GM23338 (cell line): ENCODE measurements around the gene MMP15. TPM values are rescaled to one million over a fixed set of nuclear protein-coding genes. Genes with fewer than 3 reads are reported as not detected.

Source experiments
- ATAC-seq: fragments of 200-7000 bp; cut with Tn5 transposase; 3 replicates; pipeline ENCODE4 v1.9.1; 2020
- DNase-seq: peaks from one replicate; pipeline ENCODE4 v3.0.0-alpha.2; 2015; ENCODE audit warnings: low spot score
- H2AFZ ChIP-seq: fragments of 200-600 bp; sonication (generic); 2 replicates; pipeline ENCODE4 v1.8.0; 2016; ENCODE audit warnings: antibody characterized with exemption, mild to moderate bottlenecking, moderate library complexity
- H3F3A ChIP-seq: fragments of 200-600 bp; sonication (generic); replicated peaks from 2 replicates; pipeline ENCODE4 v1.8.0; 2017; ENCODE audit warnings: antibody characterized with exemption, mixed run types, low read depth
- H3K27ac ChIP-seq: fragments of 200-600 bp; sonication (generic); 2 replicates; pipeline ENCODE4 v1.6.1; 2016; ENCODE audit warnings: low read depth
- H3K27me3 ChIP-seq: fragments of 200-600 bp; sonication (generic); 2 replicates; pipeline ENCODE4 v1.8.0; 2016; ENCODE audit warnings: mild to moderate bottlenecking, mixed run types, moderate library complexity; ENCODE audit not compliant: insufficient read depth
- H3K36me3 ChIP-seq: fragments of 200-600 bp; sonication (generic); 2 replicates; pipeline ENCODE4 v1.8.0; 2016; ENCODE audit warnings: mild to moderate bottlenecking; ENCODE audit not compliant: insufficient read depth
- H3K4me1 ChIP-seq: fragments of 200-600 bp; sonication (generic); 2 replicates; pipeline ENCODE4 v1.8.0; 2016; ENCODE audit warnings: mild to moderate bottlenecking, moderate library complexity; ENCODE audit not compliant: insufficient read depth
- H3K4me2 ChIP-seq: fragments of 200-600 bp; sonication (generic); 2 replicates; pipeline ENCODE4 v1.7.1; 2017; ENCODE audit warnings: mixed run types
- H3K4me3 ChIP-seq: fragments of 200-600 bp; sonication (generic); 2 replicates; pipeline ENCODE4 v1.6.1; 2016; ENCODE audit warnings: mixed run types
- H3K79me2 ChIP-seq: fragments of 200-600 bp; sonication (generic); replicated peaks from 2 replicates; pipeline ENCODE4 v1.8.0; 2017; ENCODE audit warnings: mild to moderate bottlenecking; ENCODE audit not compliant: insufficient read depth
- H3K9me2 ChIP-seq: fragments of 200-600 bp; sonication (generic); 2 replicates; pipeline ENCODE4 v1.8.0; 2017; ENCODE audit not compliant: insufficient read depth
- H4K20me1 ChIP-seq: fragments of 200-600 bp; sonication (generic); replicated peaks from 2 replicates; pipeline ENCODE4 v1.8.0; 2017; ENCODE audit warnings: mild to moderate bottlenecking; ENCODE audit not compliant: insufficient read depth
- H3K27ac Mint-ChIP-seq: 2 replicates; pipeline ENCODE4 v1.8.0; 2020; ENCODE audit warnings: inconsistent platforms, mild to moderate bottlenecking, moderate library complexity, mixed read lengths
- H3K27me3 Mint-ChIP-seq: 3 replicates; pipeline ENCODE4 v1.8.0; 2022; ENCODE audit warnings: low read depth, mild to moderate bottlenecking, moderate library complexity, mixed read lengths, inconsistent platforms; ENCODE audit not compliant: insufficient read depth, poor library complexity
- H3K36me3 Mint-ChIP-seq: 3 replicates; pipeline ENCODE4 v1.8.0; 2021; ENCODE audit warnings: low read depth, mild to moderate bottlenecking, inconsistent platforms, moderate library complexity, mixed read lengths
- H3K4me1 Mint-ChIP-seq: 3 replicates; pipeline ENCODE4 v1.8.0; 2020; ENCODE audit warnings: mild to moderate bottlenecking, inconsistent platforms, mixed read lengths
- H3K4me3 Mint-ChIP-seq: 3 replicates; pipeline ENCODE4 v1.8.0; 2021; ENCODE audit warnings: moderate library complexity, mild to moderate bottlenecking, inconsistent platforms, mixed read lengths
- H3K9me3 Mint-ChIP-seq: 3 replicates; pipeline ENCODE4 v1.8.0; 2020; ENCODE audit warnings: moderate library complexity, mild to moderate bottlenecking, inconsistent platforms, mixed read lengths
- CREB1 ChIP-seq: fragments of 250-450 bp; sonication (Bioruptor Pico); IDR thresholded peaks from 2 replicates; pipeline ENCODE4 v1.5.0; 2020; ENCODE audit warnings: low read depth, mild to moderate bottlenecking, moderate library complexity
- EZH2 ChIP-seq: fragments of 200-600 bp; sonication (generic); IDR thresholded peaks from one replicate; pipeline ENCODE4 v1.8.0; 2017; ENCODE audit warnings: antibody characterized with exemption, mild to moderate bottlenecking, low read depth; ENCODE audit not compliant: unreplicated experiment
- JUNB ChIP-seq: IDR thresholded peaks from one replicate; pipeline ENCODE4 v1.6.1; 2016; ENCODE audit warnings: antibody characterized with exemption; ENCODE audit not compliant: unreplicated experiment
- NANOG ChIP-seq: IDR thresholded peaks from 2 replicates; pipeline ENCODE4 v1.6.1; 2016; ENCODE audit warnings: antibody characterized with exemption, borderline replicate concordance
- POLR2AphosphoS5 ChIP-seq: IDR thresholded peaks from 2 replicates; pipeline ENCODE4 v1.6.1; 2016; ENCODE audit warnings: antibody characterized with exemption, low read depth
- STAT1 ChIP-seq: IDR thresholded peaks from one replicate; pipeline ENCODE4 v1.6.1; 2016; ENCODE audit warnings: antibody characterized with exemption; ENCODE audit not compliant: unreplicated experiment
- ZNF114 ChIP-seq: fragments of 250-450 bp; sonication (Bioruptor Pico); IDR thresholded peaks from 2 replicates; pipeline ENCODE4 v1.5.0; 2020; ENCODE audit warnings: mild to moderate bottlenecking, moderate library complexity
- ZNF331 ChIP-seq: fragments of 250-450 bp; sonication (Bioruptor Pico); IDR thresholded peaks from 2 replicates; pipeline ENCODE4 v1.5.0; 2020; ENCODE audit warnings: low read depth, mild to moderate bottlenecking, moderate library complexity
- polyA plus RNA-seq: library from polyadenylated mRNA; unstranded; fragments of >200 nt; fragmentation: Nextera tagmentation; extraction: Ambion mirVana; gene quantifications from 2 replicates; pipeline ENCODE4 v1.2.1, GENCODE V29; 2016
- total RNA-seq: library from RNA; depleted of rRNA; stranded (reverse); fragments of >200 nt; shearing (Covaris generic); gene quantifications from 2 replicates; pipeline ENCODE4 v1.2.3, GENCODE V29; 2014
- TF ChIP-seq, protein P1 (sequence below): IDR thresholded peaks from 2 replicates; pipeline ENCODE4 v1.6.1; 2016; ENCODE audit warnings: antibody characterized with exemption
- TF ChIP-seq, protein P2 (sequence below), 2 experiments: fragments of 200-600 bp in 1 of 2; sonication (generic) in 1 of 2; conservative IDR thresholded peaks; 2 replicates each; pipeline versions ENCODE4 v1.5.1 to v1.6.1; 2016 to 2017; ENCODE audit warnings: antibody characterized with exemption in 2 of 2, low read depth in 2 of 2, mild to moderate bottlenecking in 2 of 2, moderate library complexity in 1 of 2
- TF ChIP-seq, protein P3 (sequence below): IDR thresholded peaks from one replicate; pipeline ENCODE4 v1.6.1; 2018; ENCODE audit warnings: antibody characterized with exemption; ENCODE audit not compliant: unreplicated experiment

Gene MMP15
- total and polyA plus RNA-seq, 2 experiments from 2014 or later: 10.9 to 79.1 TPM

DNA sequence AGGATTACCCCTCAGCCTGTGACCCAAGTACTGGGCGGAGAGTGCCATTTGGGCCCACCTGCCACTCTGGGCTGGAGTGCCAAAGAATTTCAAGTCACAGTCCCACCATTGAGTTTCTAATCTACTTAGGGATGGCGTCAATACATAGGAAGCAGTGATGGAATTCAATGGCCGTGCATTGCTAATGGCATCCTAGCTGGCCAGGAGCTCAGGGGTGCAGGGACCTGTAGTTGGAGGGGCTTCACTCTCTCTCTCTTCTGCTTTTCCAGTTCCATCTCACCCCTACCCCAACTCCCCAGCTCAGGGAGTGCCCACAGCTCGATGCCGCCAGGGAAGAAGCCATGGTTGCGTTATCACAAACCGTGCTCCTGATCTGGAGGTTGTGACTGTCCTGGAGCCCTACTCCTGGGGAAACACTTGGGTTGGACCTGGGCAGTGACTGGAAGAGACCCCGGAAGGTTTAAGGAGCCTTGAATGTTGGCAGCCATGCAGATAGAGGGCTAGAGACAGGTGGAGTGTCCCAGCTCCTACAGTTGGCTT lies 2.4 kb downstream of the MMP15 start:
- peaks cover 9% of the 10 kb centered on the region; the same call in 2 of the 3 replicates for H3K36me3 Mint-ChIP-seq
- Histone ChIP-seq H3K9me2 (no peaks in the 10 kb centered on the region), H3F3A (peaks cover 9% of the 10 kb centered on the region; the same call in 1 of the 2 replicates), H3K36me3 (no peaks in the 10 kb centered on the region), H3K79me2 (peaks cover 39% of the 10 kb centered on the region), H4K20me1 (peaks cover 2% of the 10 kb centered on the region; the same call in 1 of the 2 replicates), H3K27ac (peak overlapping the region; percentile 79), H2AFZ (no peak overlapping the region), H3K4me1 (peaks cover 40% of the 10 kb centered on the region), H3K27me3 (peaks cover 5% of the 10 kb centered on the region; the same call in 1 of the 2 replicates), H3K4me3 (peak overlapping the region; percentile 96), H3K4me2 (peak overlapping the region; percentile 94)
- ATAC-seq (no peak), DNase-seq (no peak)
- H3K4me1 Mint-ChIP-seq: peaks cover 52% of the 10 kb centered on the region
- TF ChIP-seq ZNF114 (CRISPR knock-in tag): no peak
- peaks cover 14% of the 10 kb centered on the region for H3K27me3 Mint-ChIP-seq
- no peaks in the 10 kb centered on the region for H3K9me3 Mint-ChIP-seq
- peak overlapping the region; percentile 60 for H3K27ac Mint-ChIP-seq
- peak overlapping the region; percentile 76 for H3K4me3 Mint-ChIP-seq

DNA sequence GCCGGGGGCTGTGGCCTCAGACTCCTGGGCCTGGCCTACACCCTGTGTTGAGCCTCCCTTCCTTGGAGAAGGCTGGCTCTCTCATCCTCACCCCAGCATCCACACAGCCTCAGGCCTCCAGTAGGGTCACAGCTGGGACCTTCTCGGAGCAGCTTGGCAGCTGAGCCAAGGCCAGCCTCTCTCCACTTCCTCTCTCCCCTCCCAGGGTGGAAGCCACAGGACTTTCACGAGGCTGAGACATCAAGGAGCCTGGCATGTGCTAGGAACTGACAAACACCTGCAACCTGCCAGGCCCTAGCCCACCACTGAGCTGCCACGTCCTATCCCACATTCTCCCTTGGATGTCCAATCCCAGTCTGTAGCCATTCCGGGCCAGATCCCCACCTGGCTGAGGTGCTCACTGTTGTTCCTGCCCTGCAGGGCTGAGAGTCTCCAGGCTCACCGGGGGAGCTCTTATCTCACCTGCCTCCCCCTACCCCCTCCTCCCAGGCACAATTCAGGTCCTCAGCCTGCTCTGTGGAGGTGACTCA lies 3.1 kb downstream of the MMP15 start:
- no peak overlapping the region for H2AFZ ChIP-seq
- no peak overlapping the region for H3K27ac ChIP-seq
- H3K36me3 ChIP-seq: no peaks in the 10 kb centered on the region
- H3K27ac Mint-ChIP-seq: peak overlapping the region; percentile 60; the same call in 1 of the 2 replicates
- peak; percentile 30 for DNase-seq
- H3K4me1 ChIP-seq: peaks cover 34% of the 10 kb centered on the region
- peaks cover 2% of the 10 kb centered on the region; the same call in 1 of the 2 replicates for H4K20me1 ChIP-seq
- H3K4me3 ChIP-seq: peak overlapping the region; percentile 96; the same call in 1 of the 2 replicates
- H3K9me3 Mint-ChIP-seq: no peaks in the 10 kb centered on the region
- H3K27me3 ChIP-seq: peaks cover 5% of the 10 kb centered on the region; the same call in 1 of the 2 replicates
- peak overlapping the region; percentile 94 for H3K4me2 ChIP-seq
- no peak for ATAC-seq
- H3K4me1 Mint-ChIP-seq: peaks cover 49% of the 10 kb centered on the region
- H3K79me2 ChIP-seq: peaks cover 43% of the 10 kb centered on the region
- H3K4me3 Mint-ChIP-seq: peak overlapping the region; percentile 76
- H3F3A ChIP-seq: peaks cover 7% of the 10 kb centered on the region; the same call in 1 of the 2 replicates
- peaks cover 14% of the 10 kb centered on the region for H3K27me3 Mint-ChIP-seq
- no peak for TF ChIP-seq NANOG
- 0 out of 2 replicates have a peak, but pooled peaks have one; percentile 21 for TF ChIP-seq POLR2AphosphoS5
- TF ChIP-seq, protein P1, sequence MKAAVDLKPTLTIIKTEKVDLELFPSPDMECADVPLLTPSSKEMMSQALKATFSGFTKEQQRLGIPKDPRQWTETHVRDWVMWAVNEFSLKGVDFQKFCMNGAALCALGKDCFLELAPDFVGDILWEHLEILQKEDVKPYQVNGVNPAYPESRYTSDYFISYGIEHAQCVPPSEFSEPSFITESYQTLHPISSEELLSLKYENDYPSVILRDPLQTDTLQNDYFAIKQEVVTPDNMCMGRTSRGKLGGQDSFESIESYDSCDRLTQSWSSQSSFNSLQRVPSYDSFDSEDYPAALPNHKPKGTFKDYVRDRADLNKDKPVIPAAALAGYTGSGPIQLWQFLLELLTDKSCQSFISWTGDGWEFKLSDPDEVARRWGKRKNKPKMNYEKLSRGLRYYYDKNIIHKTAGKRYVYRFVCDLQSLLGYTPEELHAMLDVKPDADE: 0 out of 2 replicates have a peak, but pooled peaks have one; percentile 18
- no peaks in the 10 kb centered on the region for H3K9me2 ChIP-seq
- H3K36me3 Mint-ChIP-seq: peaks cover 9% of the 10 kb centered on the region; the same call in 2 of the 3 replicates

DNA sequence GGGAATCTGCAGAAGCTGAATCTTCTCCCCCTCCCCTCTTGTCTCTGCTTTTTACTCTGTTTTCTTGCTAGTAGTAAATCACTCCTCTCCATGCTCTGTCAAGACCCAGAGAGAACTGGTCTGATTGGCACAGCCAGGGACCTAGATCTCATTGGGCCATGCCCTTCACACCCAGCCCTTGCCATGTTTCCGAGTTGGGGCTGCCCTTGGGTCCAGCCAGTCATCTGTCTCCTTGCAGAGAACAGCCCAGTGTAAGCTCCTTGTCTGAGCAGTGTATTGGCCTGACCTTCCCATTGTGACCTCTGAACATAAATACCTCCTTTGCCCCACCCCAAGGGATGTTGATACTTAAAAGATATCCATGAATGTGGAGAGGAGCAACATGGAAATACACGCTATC lies 3.9 kb downstream of the MMP15 start:
- Histone ChIP-seq H3K4me3 (no peak overlapping the region), H3K27me3 (no peaks in the 10 kb centered on the region), H3K4me1 (peaks cover 26% of the 10 kb centered on the region), H3K9me2 (no peaks in the 10 kb centered on the region), H3K36me3 (no peaks in the 10 kb centered on the region), H3K79me2 (peaks cover 44% of the 10 kb centered on the region), H3K27ac (no peak overlapping the region), H2AFZ (no peak overlapping the region), H4K20me1 (peaks cover 2% of the 10 kb centered on the region; the same call in 1 of the 2 replicates), H3K4me2 (peak overlapping the region; percentile 94; the same call in 1 of the 2 replicates), H3F3A (0 out of 2 replicates have a peak, but pooled peaks cover 2% of the 10 kb centered on the region)
- H3K9me3 Mint-ChIP-seq: no peaks in the 10 kb centered on the region
- H3K36me3 Mint-ChIP-seq: peaks cover 9% of the 10 kb centered on the region; the same call in 2 of the 3 replicates
- H3K27ac Mint-ChIP-seq: no peak overlapping the region
- H3K4me3 Mint-ChIP-seq: no peak overlapping the region; the same call in 2 of the 3 replicates
- ATAC-seq (no peak), DNase-seq (no peak)
- H3K4me1 Mint-ChIP-seq: peaks cover 44% of the 10 kb centered on the region
- peaks cover 14% of the 10 kb centered on the region for H3K27me3 Mint-ChIP-seq
- no peak for TF ChIP-seq JUNB
- no peak for TF ChIP-seq EZH2
- no peak for TF ChIP-seq CREB1 (CRISPR knock-in tag)
- TF ChIP-seq, protein P2, sequence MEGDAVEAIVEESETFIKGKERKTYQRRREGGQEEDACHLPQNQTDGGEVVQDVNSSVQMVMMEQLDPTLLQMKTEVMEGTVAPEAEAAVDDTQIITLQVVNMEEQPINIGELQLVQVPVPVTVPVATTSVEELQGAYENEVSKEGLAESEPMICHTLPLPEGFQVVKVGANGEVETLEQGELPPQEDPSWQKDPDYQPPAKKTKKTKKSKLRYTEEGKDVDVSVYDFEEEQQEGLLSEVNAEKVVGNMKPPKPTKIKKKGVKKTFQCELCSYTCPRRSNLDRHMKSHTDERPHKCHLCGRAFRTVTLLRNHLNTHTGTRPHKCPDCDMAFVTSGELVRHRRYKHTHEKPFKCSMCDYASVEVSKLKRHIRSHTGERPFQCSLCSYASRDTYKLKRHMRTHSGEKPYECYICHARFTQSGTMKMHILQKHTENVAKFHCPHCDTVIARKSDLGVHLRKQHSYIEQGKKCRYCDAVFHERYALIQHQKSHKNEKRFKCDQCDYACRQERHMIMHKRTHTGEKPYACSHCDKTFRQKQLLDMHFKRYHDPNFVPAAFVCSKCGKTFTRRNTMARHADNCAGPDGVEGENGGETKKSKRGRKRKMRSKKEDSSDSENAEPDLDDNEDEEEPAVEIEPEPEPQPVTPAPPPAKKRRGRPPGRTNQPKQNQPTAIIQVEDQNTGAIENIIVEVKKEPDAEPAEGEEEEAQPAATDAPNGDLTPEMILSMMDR (conservative IDR thresholded peaks at IDR 0.05; ENCODE audit: low read depth in 2 of 2): no peak
- TF ChIP-seq, protein P3, sequence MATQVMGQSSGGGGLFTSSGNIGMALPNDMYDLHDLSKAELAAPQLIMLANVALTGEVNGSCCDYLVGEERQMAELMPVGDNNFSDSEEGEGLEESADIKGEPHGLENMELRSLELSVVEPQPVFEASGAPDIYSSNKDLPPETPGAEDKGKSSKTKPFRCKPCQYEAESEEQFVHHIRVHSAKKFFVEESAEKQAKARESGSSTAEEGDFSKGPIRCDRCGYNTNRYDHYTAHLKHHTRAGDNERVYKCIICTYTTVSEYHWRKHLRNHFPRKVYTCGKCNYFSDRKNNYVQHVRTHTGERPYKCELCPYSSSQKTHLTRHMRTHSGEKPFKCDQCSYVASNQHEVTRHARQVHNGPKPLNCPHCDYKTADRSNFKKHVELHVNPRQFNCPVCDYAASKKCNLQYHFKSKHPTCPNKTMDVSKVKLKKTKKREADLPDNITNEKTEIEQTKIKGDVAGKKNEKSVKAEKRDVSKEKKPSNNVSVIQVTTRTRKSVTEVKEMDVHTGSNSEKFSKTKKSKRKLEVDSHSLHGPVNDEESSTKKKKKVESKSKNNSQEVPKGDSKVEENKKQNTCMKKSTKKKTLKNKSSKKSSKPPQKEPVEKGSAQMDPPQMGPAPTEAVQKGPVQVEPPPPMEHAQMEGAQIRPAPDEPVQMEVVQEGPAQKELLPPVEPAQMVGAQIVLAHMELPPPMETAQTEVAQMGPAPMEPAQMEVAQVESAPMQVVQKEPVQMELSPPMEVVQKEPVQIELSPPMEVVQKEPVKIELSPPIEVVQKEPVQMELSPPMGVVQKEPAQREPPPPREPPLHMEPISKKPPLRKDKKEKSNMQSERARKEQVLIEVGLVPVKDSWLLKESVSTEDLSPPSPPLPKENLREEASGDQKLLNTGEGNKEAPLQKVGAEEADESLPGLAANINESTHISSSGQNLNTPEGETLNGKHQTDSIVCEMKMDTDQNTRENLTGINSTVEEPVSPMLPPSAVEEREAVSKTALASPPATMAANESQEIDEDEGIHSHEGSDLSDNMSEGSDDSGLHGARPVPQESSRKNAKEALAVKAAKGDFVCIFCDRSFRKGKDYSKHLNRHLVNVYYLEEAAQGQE: no peak
- TF ChIP-seq, protein P1: no peak
- no peak for TF ChIP-seq ZNF331 (CRISPR knock-in tag)
- no peak for TF ChIP-seq STAT1
